OCI-LY7 (cell line): Measurements from ENCODE around the gene CDX1. TPM values are rescaled to one million over a fixed set of nuclear protein-coding genes. Genes with fewer than 3 reads are reported as not detected.

Experiments used
- BruUV-seq: library from RNA; stranded (reverse); fragments of 400-500 nt; replicated peaks from 2 replicates; lab custom pipeline; 2021; lab: Mats Ljungman, UMichigan
- CTCF ChIA-PET: fragments of 300-600 bp; sonication (Branson Sonifier 250); formaldehyde crosslinking; loops from one replicate; lab custom pipeline; 2022; ENCODE audit warnings: antibody characterized with exemption; ENCODE audit not compliant: unreplicated experiment; lab: Charles Lee
- POLR2A ChIA-PET: fragments of 300-600 bp; sonication (Branson Sonifier 250); formaldehyde crosslinking; loops from one replicate; lab custom pipeline; 2022; ENCODE audit warnings: antibody characterized with exemption; lab: Charles Lee
- DNase-seq: peaks from one replicate; pipeline ENCODE4 v3.0.0-alpha.2; 2015; ENCODE audit warnings: low spot score
- H2AFZ ChIP-seq: fragments of 200-600 bp; sonication (generic), shearing (Covaris generic); 2 replicates; pipeline ENCODE4 v1.6.1; 2014; ENCODE audit warnings: mild to moderate bottlenecking, antibody characterized with exemption, low read length, moderate library complexity
- H3K27ac ChIP-seq: fragments of 200-600 bp; sonication (generic); 2 replicates; pipeline ENCODE4 v1.5.1; 2014; ENCODE audit warnings: mixed run types, low read depth, mild to moderate bottlenecking, moderate library complexity, low read length, inconsistent platforms; ENCODE audit not compliant: poor library complexity, severe bottlenecking
- H3K36me3 ChIP-seq: fragments of 200-600 bp; sonication (generic); 2 replicates; pipeline ENCODE4 v1.6.1; 2014; ENCODE audit warnings: mild to moderate bottlenecking, antibody characterized with exemption, low read length, moderate library complexity, mixed read lengths; ENCODE audit not compliant: insufficient read depth
- H3K4me1 ChIP-seq: fragments of 200-600 bp; sonication (generic); 2 replicates; pipeline ENCODE4 v1.5.1; 2014; ENCODE audit warnings: mild to moderate bottlenecking, low read length; ENCODE audit not compliant: insufficient read depth, poor library complexity, severe bottlenecking
- H3K4me2 ChIP-seq: fragments of 200-600 bp; sonication (generic); 2 replicates; pipeline ENCODE4 v1.6.1; 2014; ENCODE audit warnings: mild to moderate bottlenecking, low read length
- H3K4me3 ChIP-seq: fragments of 200-600 bp; sonication (generic); 2 replicates; pipeline ENCODE4 v1.5.1; 2014; ENCODE audit warnings: mild to moderate bottlenecking, low read depth, low read length; ENCODE audit not compliant: poor library complexity, severe bottlenecking
- H3K79me2 ChIP-seq: fragments of 200-600 bp; sonication (generic); 2 replicates; pipeline ENCODE4 v1.6.1; 2016; ENCODE audit warnings: low read depth, mild to moderate bottlenecking, low read length, moderate library complexity, mixed read lengths; ENCODE audit not compliant: insufficient read depth
- H3K9me2 ChIP-seq: fragments of 200-600 bp; sonication (generic); 2 replicates; pipeline ENCODE4 v1.6.1; 2016; ENCODE audit warnings: mild to moderate bottlenecking, low read length, mixed read lengths; ENCODE audit not compliant: insufficient read depth
- H3K9me3 ChIP-seq: fragments of 200-600 bp; sonication (generic); 2 replicates; pipeline ENCODE4 v1.6.1; 2014; ENCODE audit warnings: mild to moderate bottlenecking, mixed run types, low read length, mixed read lengths
- H4K20me1 ChIP-seq: fragments of 200-600 bp; sonication (generic); 2 replicates; pipeline ENCODE4 v1.6.1; 2014; ENCODE audit warnings: mild to moderate bottlenecking, antibody characterized with exemption, low read length, moderate library complexity, mixed read lengths; ENCODE audit not compliant: insufficient read depth
- EZH2phosphoT487 ChIP-seq: fragments of 200-600 bp; sonication (generic); IDR thresholded peaks from 2 replicates; pipeline ENCODE4 v1.6.1; 2018; ENCODE audit warnings: low read depth, borderline replicate concordance, mild to moderate bottlenecking, mixed run types, antibody characterized with exemption, low read length, moderate library complexity, mixed read lengths
- intact Hi-C: fragments of 100-400 bp; cut with micrococcal nuclease; formaldehyde crosslinking; loops from one replicate; pipeline ENCODE4 v1.10.0; 2022; ENCODE audit not compliant: unreplicated experiment
- total RNA-seq, 2 experiments: library from RNA; depleted of rRNA in 1 of 2; stranded (reverse); fragments of >200 nt in 1 of 2; shearing (Covaris generic) in 1 of 2; gene quantifications; 2 replicates each; pipeline ENCODE4 v1.2.3, GENCODE V29; 2014 to 2022
- TF ChIP-seq, protein P1 (sequence below): fragments of 200-600 bp; sonication (generic); conservative IDR thresholded peaks from 2 replicates; pipeline ENCODE4 v1.5.1; 2014; ENCODE audit warnings: mild to moderate bottlenecking, antibody characterized with exemption, low read length, moderate library complexity, mixed read lengths

CDX1 gene
- total RNA-seq, 2 experiments from 2014 or later, result not detected

DNA sequence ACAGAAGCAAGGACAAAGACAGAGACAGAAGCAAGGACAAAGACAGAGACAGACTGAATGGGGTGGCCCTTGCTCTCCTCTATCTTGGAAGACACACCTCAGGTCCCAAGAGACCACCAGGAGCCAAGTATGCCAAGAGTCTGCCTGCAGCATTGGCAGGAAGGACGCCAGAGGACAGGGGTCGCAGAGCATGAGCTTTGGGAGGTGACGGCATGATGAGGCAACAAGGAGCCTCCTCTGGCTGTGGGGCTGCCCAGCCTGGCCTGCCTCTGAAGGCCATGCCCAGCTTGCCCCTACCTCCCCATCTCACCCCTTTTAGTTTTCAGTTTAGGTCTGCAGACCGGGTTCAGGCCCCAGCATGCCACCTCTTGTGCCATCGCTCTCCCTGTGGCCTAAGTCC, 28.6 kb upstream of the CDX1 start:
- Histone ChIP-seq H3K4me3 (no peak overlapping the region), H3K27ac (no peak overlapping the region), H3K9me2 (no peaks in the 10 kb centered on the region), H2AFZ (no peak overlapping the region), H3K36me3 (no peaks in the 10 kb centered on the region), H3K9me3 (no peaks in the 10 kb centered on the region), H3K4me1 (no peaks in the 10 kb centered on the region), H4K20me1 (no peaks in the 10 kb centered on the region), H3K79me2 (no peaks in the 10 kb centered on the region), H3K4me2 (no peak overlapping the region)
- ChIA-PET CTCF (interaction anchor here (0.6 kb wide), 1 partner anchor 53 kb away, joined by 3 read pairs; no protein-coding TSS in a partner anchor), POLR2A (no interaction called here)
- intact Hi-C loops, result no loop called here
- BruUV-seq, result no TSS peak
- DNase-seq, result no peak
- TF ChIP-seq EZH2phosphoT487, result no peak
- TF ChIP-seq, protein P1, sequence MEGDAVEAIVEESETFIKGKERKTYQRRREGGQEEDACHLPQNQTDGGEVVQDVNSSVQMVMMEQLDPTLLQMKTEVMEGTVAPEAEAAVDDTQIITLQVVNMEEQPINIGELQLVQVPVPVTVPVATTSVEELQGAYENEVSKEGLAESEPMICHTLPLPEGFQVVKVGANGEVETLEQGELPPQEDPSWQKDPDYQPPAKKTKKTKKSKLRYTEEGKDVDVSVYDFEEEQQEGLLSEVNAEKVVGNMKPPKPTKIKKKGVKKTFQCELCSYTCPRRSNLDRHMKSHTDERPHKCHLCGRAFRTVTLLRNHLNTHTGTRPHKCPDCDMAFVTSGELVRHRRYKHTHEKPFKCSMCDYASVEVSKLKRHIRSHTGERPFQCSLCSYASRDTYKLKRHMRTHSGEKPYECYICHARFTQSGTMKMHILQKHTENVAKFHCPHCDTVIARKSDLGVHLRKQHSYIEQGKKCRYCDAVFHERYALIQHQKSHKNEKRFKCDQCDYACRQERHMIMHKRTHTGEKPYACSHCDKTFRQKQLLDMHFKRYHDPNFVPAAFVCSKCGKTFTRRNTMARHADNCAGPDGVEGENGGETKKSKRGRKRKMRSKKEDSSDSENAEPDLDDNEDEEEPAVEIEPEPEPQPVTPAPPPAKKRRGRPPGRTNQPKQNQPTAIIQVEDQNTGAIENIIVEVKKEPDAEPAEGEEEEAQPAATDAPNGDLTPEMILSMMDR, result no peak

DNA sequence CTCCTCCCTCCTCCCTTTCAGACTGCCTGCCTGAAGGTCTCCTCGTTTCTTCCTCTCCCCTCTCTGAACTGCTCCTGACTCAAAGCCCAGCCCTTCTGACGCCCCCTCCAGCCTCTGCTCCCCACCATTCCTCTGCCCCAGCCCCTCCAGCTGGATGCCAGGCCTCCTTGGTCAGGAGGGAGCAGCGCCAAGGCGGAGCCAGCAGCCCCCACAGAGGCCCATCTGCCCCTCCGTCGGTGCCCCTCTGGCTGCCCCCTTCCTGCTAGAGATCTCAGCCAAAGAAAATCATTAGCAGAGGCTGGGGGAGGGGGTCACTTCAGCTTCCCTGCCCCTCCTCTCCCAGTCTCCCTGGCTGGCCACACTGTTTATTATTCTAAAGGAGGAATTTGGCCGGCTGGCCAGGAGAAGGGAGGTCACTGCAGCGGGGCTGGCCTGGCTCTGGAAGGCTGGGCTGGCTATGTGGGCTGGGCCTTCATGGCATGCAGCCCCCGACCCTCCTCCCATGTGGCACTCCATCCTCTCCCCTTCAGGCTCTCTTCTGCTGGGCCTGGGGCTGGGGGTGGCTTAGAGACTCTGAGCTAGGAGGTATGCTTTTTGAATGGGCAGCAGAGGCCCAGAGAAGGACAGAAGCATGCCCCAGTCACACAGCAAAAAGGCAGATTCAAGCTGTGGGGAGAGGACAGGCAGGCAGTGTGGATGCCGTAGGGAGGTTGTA, 27.9 kb upstream of the CDX1 start:
- TF ChIP-seq, protein P1, result no peak
- no peak for TF ChIP-seq EZH2phosphoT487
- H3K4me1 ChIP-seq, result no peaks in the 10 kb centered on the region
- H3K27ac ChIP-seq, result no peak overlapping the region
- H3K79me2 ChIP-seq, result no peaks in the 10 kb centered on the region
- H3K4me3 ChIP-seq, result no peak overlapping the region
- no peaks in the 10 kb centered on the region for H3K36me3 ChIP-seq
- no peaks in the 10 kb centered on the region for H3K9me3 ChIP-seq
- H4K20me1 ChIP-seq, result no peaks in the 10 kb centered on the region
- CTCF ChIA-PET, result interaction anchor here (0.6 kb wide), 1 partner anchor 52 kb away, joined by 3 read pairs; no protein-coding TSS in a partner anchor
- intact Hi-C loops, result no loop called here
- no peak overlapping the region for H3K4me2 ChIP-seq
- BruUV-seq, result no TSS peak
- no peaks in the 10 kb centered on the region for H3K9me2 ChIP-seq
- H2AFZ ChIP-seq, result no peak overlapping the region
- POLR2A ChIA-PET, result interaction anchor here (0.7 kb wide), 1 partner anchor 17 kb away, joined by 3 read pairs; the partner anchor contains the start of gene PDGFRB
- DNase-seq, result no peak

DNA sequence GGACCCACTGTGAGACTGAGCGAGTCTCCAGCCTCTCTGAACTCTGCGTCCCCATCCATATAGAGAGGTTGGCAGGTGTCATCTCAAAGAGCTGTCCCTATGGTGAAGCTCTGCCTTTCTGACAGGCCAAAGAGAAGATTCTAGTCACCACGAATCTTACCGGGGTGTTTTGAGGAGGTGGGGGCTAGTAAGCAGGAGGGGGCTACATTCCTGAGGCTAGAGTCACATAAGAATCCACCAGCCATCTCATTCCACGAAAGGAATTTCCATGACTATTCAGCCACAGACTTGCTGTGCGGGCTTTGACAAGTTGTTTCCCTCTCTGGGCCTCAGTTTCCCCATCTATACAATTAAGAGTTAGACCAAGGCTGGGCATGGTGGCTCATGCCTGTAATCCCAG, 27.2 kb upstream of the CDX1 start:
- intact Hi-C loops, result no loop called here
- no peak overlapping the region for H3K4me3 ChIP-seq
- H3K36me3 ChIP-seq, result no peaks in the 10 kb centered on the region
- no peaks in the 10 kb centered on the region for H3K9me2 ChIP-seq
- no peaks in the 10 kb centered on the region for H3K79me2 ChIP-seq
- H3K9me3 ChIP-seq, result no peaks in the 10 kb centered on the region
- POLR2A ChIA-PET, result interaction anchor here (0.7 kb wide), 1 partner anchor 16 kb away, joined by 3 read pairs; the partner anchor contains the start of gene PDGFRB
- TF ChIP-seq, protein P1, result no peak
- TF ChIP-seq EZH2phosphoT487, result no peak
- H3K4me1 ChIP-seq, result no peaks in the 10 kb centered on the region
- H2AFZ ChIP-seq, result no peak overlapping the region
- DNase-seq, result no peak
- no peak overlapping the region for H3K27ac ChIP-seq
- no peaks in the 10 kb centered on the region for H4K20me1 ChIP-seq
- CTCF ChIA-PET, result no interaction called here
- no TSS peak for BruUV-seq
- H3K4me2 ChIP-seq, result no peak overlapping the region
